K562 (cell line): ENCODE measurements around the gene UFSP1. TPM values are rescaled to one million over a fixed set of nuclear protein-coding genes. Genes with fewer than 3 reads are reported as not detected.
A peak's percentile ranks its signal among the peaks of the same experiment; 100 is the strongest.

ENCODE experiments used
- CBFA2T2 ChIP-seq: fragments of 450-650 bp; conservative IDR thresholded peaks from 2 replicates; pipeline ENCODE4 v1.6.1; 2017; ENCODE audit warnings: mild to moderate bottlenecking
- CCNT2 ChIP-seq: IDR thresholded peaks from 2 replicates; pipeline ENCODE4 v1.6.1; 2011; ENCODE audit warnings: borderline replicate concordance, low read depth, mild to moderate bottlenecking, moderate library complexity, mixed read lengths, low read length; ENCODE audit not compliant: insufficient read length; ENCODE audit errors: extremely low read depth
- ELK1 ChIP-seq: sonication (generic); formaldehyde crosslinking; IDR thresholded peaks from 2 replicates; pipeline ENCODE4 v1.8.1; 2022; ENCODE audit warnings: missing genetic modification reagents
- ETV6 ChIP-seq, 3 experiments: fragments of 150-350 bp in 1 of 3; sonication (generic) in 1 of 3; formaldehyde crosslinking in 1 of 3; IDR thresholded peaks; 2 replicates each; pipeline versions ENCODE4 v1.6.1 to v1.8.0; 2014 to 2022; ENCODE audit warnings: borderline replicate concordance in 2 of 3, low read depth in 2 of 3, antibody characterized with exemption in 1 of 3, low read length in 1 of 3, mild to moderate bottlenecking in 1 of 3, missing genetic modification reagents in 1 of 3
- GTF2A2 ChIP-seq: IDR thresholded peaks from 2 replicates; pipeline ENCODE4 v1.6.1; 2016; ENCODE audit warnings: mild to moderate bottlenecking, missing genetic modification characterization, missing compliant biosample characterization
- HMG20B ChIP-seq: fragments of 250-450 bp; sonication (Bioruptor Pico); IDR thresholded peaks from 2 replicates; pipeline ENCODE4 v1.5.0; 2021; ENCODE audit warnings: mild to moderate bottlenecking
- HNRNPLL ChIP-seq: fragments of 200-400 bp; formaldehyde crosslinking; IDR thresholded peaks from 2 replicates; pipeline ENCODE4 v1.6.1; 2017; ENCODE audit warnings: low read length, low read depth, mild to moderate bottlenecking; ENCODE audit not compliant: poor library complexity, severe bottlenecking
- LARP7 ChIP-seq: fragments of 450-650 bp; IDR thresholded peaks from 2 replicates; pipeline ENCODE4 v1.6.1; 2016
- NFYB ChIP-seq: IDR thresholded peaks from 2 replicates; pipeline ENCODE4 v1.6.1; 2011; ENCODE audit warnings: mild to moderate bottlenecking, moderate library complexity; ENCODE audit not compliant: insufficient read length; ENCODE audit errors: extremely low read depth
- NR2C1 ChIP-seq, 2 experiments: fragments of 450-650 bp; IDR thresholded peaks; 2 replicates each; pipeline ENCODE4 v1.6.1; 2017; ENCODE audit warnings: mild to moderate bottlenecking in 2 of 2, antibody characterized with exemption in 1 of 2, inconsistent platforms in 1 of 2, missing compliant biosample characterization in 1 of 2, missing genetic modification characterization in 1 of 2
- POLR2AphosphoS2 ChIP-seq: IDR thresholded peaks from 2 replicates; pipeline ENCODE4 v1.6.1; 2012; ENCODE audit warnings: low read length, improper control_type of control experiment
- RBM25 ChIP-seq: fragments of 200-400 bp; formaldehyde crosslinking; IDR thresholded peaks from 2 replicates; pipeline ENCODE4 v1.6.1; 2018; ENCODE audit warnings: low read length, low read depth, moderate library complexity; ENCODE audit not compliant: severe bottlenecking
- RFX1 ChIP-seq: fragments of 450-650 bp; IDR thresholded peaks from 2 replicates; pipeline ENCODE4 v1.6.1; 2016; ENCODE audit warnings: mild to moderate bottlenecking, moderate library complexity
- RNF2 ChIP-seq: sonication (generic); IDR thresholded peaks from 2 replicates; pipeline ENCODE4 v1.6.1; 2016
- SMAD4 ChIP-seq: fragments of 250-450 bp; sonication (Bioruptor Pico); conservative IDR thresholded peaks from 2 replicates; pipeline ENCODE4 v1.8.0; 2021; ENCODE audit warnings: inconsistent platforms, mild to moderate bottlenecking, moderate library complexity
- TAF9B ChIP-seq: fragments of 450-650 bp; IDR thresholded peaks from 2 replicates; pipeline ENCODE4 v1.6.1; 2018; ENCODE audit warnings: mild to moderate bottlenecking; ENCODE audit not compliant: partially characterized antibody
- ZC3H11A ChIP-seq: IDR thresholded peaks from 2 replicates; pipeline ENCODE4 v1.6.1; 2012; ENCODE audit warnings: low read depth, low read length, improper control_type of control experiment
- ZKSCAN3 ChIP-seq: fragments of 250-450 bp; sonication (Bioruptor Pico); IDR thresholded peaks from 2 replicates; pipeline ENCODE4 v1.4.0; 2020
- polyA plus RNA-seq, 8 experiments: library from polyadenylated mRNA; depleted of rRNA in 4 of 8; stranded (reverse) in 5 of 8; unstranded in 3 of 8; fragments of >200 nt; fragmentation: Nextera tagmentation in 2 of 8; fragmentation: Illumina TruSeq in 1 of 8; extraction: Ambion mirVana in 2 of 8; extraction: Trizol in 1 of 8; gene quantifications; 2 replicates each; pipeline versions ENCODE4 v1.2.1 to v1.2.3, GENCODE V29; 2011 to 2014; ENCODE audit warnings: inconsistent platforms in 1 of 8, missing spikeins in 1 of 8
- total RNA-seq, 7 experiments: library from RNA; depleted of rRNA in 6 of 7; stranded (reverse); fragments of >200 nt in 6 of 7; fragmentation: Illumina TruSeq in 2 of 7; extraction: Trizol in 2 of 7; gene quantifications; 2 replicates each; pipeline versions ENCODE4 v1.2.1 to v1.2.3, GENCODE V29; 2011 to 2021; ENCODE audit warnings: low replicate concordance in 1 of 7
- TF ChIP-seq, protein P1 (sequence below): sonication (generic); formaldehyde crosslinking; IDR thresholded peaks from 2 replicates; pipeline ENCODE4 v1.8.1; 2023; ENCODE audit warnings: mild to moderate bottlenecking, missing genetic modification reagents
- TF ChIP-seq, protein P2 (sequence below): fragments of 250-450 bp; sonication (Bioruptor Pico); IDR thresholded peaks from 2 replicates; pipeline ENCODE4 v1.4.0; 2020

UFSP1 gene
- total and polyA plus RNA-seq, 9 of the 15 experiments (the other 6 are each of a cell fraction or from before 2014, with no cell fraction given), result 0.50 to 18.8 (median 2.1) TPM

DNA sequence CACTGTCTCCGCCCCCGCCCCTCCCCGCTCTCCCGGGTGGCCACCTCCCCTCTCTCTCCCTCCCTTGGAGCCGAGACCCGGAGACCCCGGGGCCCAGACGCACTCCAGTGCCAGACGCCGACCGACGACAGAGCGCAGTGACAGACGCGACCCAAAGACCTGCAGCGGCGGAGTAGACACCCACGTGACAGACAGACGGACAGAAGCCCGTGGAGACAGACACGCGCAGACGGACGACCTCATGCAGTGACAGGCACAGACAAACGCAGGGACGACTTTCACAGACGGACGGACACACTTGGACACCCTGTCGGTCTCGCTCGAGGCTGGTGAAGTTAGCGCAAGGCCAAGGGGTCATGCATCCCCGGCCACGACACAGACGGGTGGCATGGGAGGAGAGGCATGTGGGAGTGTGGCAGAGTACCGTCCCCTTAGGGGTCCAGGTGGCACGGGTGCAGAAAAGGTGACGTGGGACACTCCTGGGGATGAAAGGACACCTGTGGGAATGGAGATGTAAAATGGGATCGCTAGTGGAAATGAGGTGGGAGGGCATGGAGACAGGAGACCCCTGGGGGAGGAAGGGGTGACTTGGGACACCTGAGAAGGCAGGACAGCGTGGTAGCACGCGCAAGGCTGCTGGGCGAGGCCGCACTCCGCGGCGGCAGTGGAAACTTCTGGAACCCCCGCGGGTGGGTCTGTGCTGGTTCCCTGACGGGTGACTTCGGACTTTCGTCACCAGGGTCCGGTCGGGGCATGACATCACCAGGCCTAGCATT, 6.6 kb upstream of the UFSP1 start (continued):
- no peak for TF ChIP-seq RFX1
- TF ChIP-seq, protein P1, sequence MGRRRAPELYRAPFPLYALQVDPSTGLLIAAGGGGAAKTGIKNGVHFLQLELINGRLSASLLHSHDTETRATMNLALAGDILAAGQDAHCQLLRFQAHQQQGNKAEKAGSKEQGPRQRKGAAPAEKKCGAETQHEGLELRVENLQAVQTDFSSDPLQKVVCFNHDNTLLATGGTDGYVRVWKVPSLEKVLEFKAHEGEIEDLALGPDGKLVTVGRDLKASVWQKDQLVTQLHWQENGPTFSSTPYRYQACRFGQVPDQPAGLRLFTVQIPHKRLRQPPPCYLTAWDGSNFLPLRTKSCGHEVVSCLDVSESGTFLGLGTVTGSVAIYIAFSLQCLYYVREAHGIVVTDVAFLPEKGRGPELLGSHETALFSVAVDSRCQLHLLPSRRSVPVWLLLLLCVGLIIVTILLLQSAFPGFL (CRISPR knock-in tag), result no peak
- no peak for TF ChIP-seq POLR2AphosphoS2
- no peak for TF ChIP-seq ELK1 (CRISPR knock-in tag)
- peak; percentile 9 for TF ChIP-seq CCNT2
- peak; percentile 55 for TF ChIP-seq CBFA2T2
- peak; percentile 97 for TF ChIP-seq SMAD4 (CRISPR knock-in tag)
- peak; percentile 59; the same call in 1 of the 2 replicates for TF ChIP-seq RNF2
- no peak for TF ChIP-seq HMG20B (CRISPR knock-in tag)
- TF ChIP-seq ZC3H11A, result no peak
- TF ChIP-seq NR2C1 (IDR thresholded peaks at IDR 0.05), result no peak
- TF ChIP-seq NR2C1 (tag; IDR thresholded peaks at IDR 0.05), result no peak
- no peak for TF ChIP-seq ZKSCAN3
- TF ChIP-seq, protein P2, sequence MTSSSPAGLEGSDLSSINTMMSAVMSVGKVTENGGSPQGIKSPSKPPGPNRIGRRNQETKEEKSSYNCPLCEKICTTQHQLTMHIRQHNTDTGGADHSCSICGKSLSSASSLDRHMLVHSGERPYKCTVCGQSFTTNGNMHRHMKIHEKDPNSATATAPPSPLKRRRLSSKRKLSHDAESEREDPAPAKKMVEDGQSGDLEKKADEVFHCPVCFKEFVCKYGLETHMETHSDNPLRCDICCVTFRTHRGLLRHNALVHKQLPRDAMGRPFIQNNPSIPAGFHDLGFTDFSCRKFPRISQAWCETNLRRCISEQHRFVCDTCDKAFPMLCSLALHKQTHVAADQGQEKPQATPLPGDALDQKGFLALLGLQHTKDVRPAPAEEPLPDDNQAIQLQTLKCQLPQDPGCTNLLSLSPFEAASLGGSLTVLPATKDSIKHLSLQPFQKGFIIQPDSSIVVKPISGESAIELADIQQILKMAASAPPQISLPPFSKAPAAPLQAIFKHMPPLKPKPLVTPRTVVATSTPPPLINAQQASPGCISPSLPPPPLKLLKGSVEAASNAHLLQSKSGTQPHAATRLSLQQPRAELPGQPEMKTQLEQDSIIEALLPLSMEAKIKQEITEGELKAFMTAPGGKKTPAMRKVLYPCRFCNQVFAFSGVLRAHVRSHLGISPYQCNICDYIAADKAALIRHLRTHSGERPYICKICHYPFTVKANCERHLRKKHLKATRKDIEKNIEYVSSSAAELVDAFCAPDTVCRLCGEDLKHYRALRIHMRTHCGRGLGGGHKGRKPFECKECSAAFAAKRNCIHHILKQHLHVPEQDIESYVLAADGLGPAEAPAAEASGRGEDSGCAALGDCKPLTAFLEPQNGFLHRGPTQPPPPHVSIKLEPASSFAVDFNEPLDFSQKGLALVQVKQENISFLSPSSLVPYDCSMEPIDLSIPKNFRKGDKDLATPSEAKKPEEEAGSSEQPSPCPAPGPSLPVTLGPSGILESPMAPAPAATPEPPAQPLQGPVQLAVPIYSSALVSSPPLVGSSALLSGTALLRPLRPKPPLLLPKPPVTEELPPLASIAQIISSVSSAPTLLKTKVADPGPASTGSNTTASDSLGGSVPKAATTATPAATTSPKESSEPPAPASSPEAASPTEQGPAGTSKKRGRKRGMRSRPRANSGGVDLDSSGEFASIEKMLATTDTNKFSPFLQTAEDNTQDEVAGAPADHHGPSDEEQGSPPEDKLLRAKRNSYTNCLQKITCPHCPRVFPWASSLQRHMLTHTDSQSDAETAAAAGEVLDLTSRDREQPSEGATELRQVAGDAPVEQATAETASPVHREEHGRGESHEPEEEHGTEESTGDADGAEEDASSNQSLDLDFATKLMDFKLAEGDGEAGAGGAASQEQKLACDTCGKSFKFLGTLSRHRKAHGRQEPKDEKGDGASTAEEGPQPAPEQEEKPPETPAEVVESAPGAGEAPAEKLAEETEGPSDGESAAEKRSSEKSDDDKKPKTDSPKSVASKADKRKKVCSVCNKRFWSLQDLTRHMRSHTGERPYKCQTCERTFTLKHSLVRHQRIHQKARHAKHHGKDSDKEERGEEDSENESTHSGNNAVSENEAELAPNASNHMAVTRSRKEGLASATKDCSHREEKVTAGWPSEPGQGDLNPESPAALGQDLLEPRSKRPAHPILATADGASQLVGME (CRISPR knock-in tag), result no peak
- TF ChIP-seq GTF2A2 (tag), result no peak
- TF ChIP-seq ETV6 (IDR thresholded peaks at IDR 0.05; ENCODE audit: borderline replicate concordance in 1 of 2, low read depth in 2 of 2, low read length in 1 of 2), result no peak
- TF ChIP-seq ETV6 (CRISPR knock-in tag; IDR thresholded peaks at IDR 0.05; ENCODE audit: borderline replicate concordance), result no peak; the same call in 1 of the 2 replicates
- TF ChIP-seq HNRNPLL, result no peak
- TF ChIP-seq NFYB, result peak; percentile 6
- no peak for TF ChIP-seq TAF9B
- TF ChIP-seq LARP7, result 0 out of 2 replicates have a peak, but pooled peaks have one; percentile 86
- TF ChIP-seq RBM25, result no peak
